CD4-positive, alpha-beta memory T cell (primary cell): ENCODE data around the gene DNAJC18. TPM values are rescaled to one million over a fixed set of nuclear protein-coding genes. Genes with fewer than 3 reads are reported as not detected.
A peak's percentile ranks its signal among the peaks of the same experiment; 100 is the strongest.

Experiments
- CTCF ChIA-PET: fragments of 350-600 bp; sonication (Branson Sonifier 250); formaldehyde crosslinking; loops from one replicate; lab custom pipeline; 2021; ENCODE audit warnings: inconsistent platforms; ENCODE audit not compliant: partially characterized antibody; lab: Charles Lee
- POLR2A ChIA-PET: fragments of 350-600 bp; sonication (Branson Sonifier 250); formaldehyde crosslinking; loops from one replicate; lab custom pipeline; 2021; ENCODE audit not compliant: partially characterized antibody; lab: Charles Lee
- DNase-seq, 5 donors: peaks; one replicate each; pipeline versions ENCODE4 v3.0.0 to v3.0.0-alpha.2; 2020 to 2022; ENCODE audit warnings: mixed read lengths in 1 of 5
- H3K27ac ChIP-seq: one replicate; pipeline ENCODE4 v1.7.0; 2013; ENCODE audit warnings: low read depth, low read length
- H3K27me3 ChIP-seq: 2 replicates; pipeline ENCODE4 v1.7.0; 2013; ENCODE audit warnings: mild to moderate bottlenecking, low read length, moderate library complexity; ENCODE audit not compliant: insufficient read depth
- H3K36me3 ChIP-seq: 2 replicates; pipeline ENCODE4 v1.7.0; 2013; ENCODE audit warnings: mild to moderate bottlenecking, low read length, moderate library complexity; ENCODE audit not compliant: insufficient read depth
- H3K4me1 ChIP-seq: 2 replicates; pipeline ENCODE4 v1.7.0; 2013; ENCODE audit warnings: mild to moderate bottlenecking, low read length, moderate library complexity; ENCODE audit not compliant: insufficient read depth
- H3K4me3 ChIP-seq, 2 donors: one replicate each; pipeline ENCODE4 v1.7.0; 2013; ENCODE audit warnings: low read length in 2 of 2, mild to moderate bottlenecking in 1 of 2
- H3K9me3 ChIP-seq, 2 donors: one replicate each; pipeline ENCODE4 v1.7.0; 2013; ENCODE audit warnings: low read length in 2 of 2, control low read depth in 1 of 2; ENCODE audit not compliant: control insufficient read depth in 1 of 2
- H3K27ac Mint-ChIP-seq, 7 donors: one replicate each; pipeline ENCODE4 v1.8.0; 2020 to 2021; ENCODE audit warnings: mixed read lengths in 7 of 7, mild to moderate bottlenecking in 6 of 7, inconsistent platforms in 3 of 7, moderate library complexity in 3 of 7
- H3K27me3 Mint-ChIP-seq, 2 donors: one replicate each; pipeline ENCODE4 v1.8.0; 2020 to 2021; ENCODE audit warnings: mixed read lengths in 2 of 2
- H3K36me3 Mint-ChIP-seq, 2 donors: one replicate each; pipeline ENCODE4 v1.8.0; 2020 to 2021; ENCODE audit warnings: mixed read lengths in 2 of 2, inconsistent platforms in 1 of 2, mild to moderate bottlenecking in 1 of 2
- H3K4me1 Mint-ChIP-seq, 4 donors: one replicate each; pipeline ENCODE4 v1.8.0; 2020 to 2021; ENCODE audit warnings: mixed read lengths in 4 of 4, mild to moderate bottlenecking in 1 of 4
- H3K4me3 Mint-ChIP-seq, 8 donors: one replicate each; pipeline ENCODE4 v1.8.0; 2020 to 2021; ENCODE audit warnings: mixed read lengths in 8 of 8, mild to moderate bottlenecking in 7 of 8, moderate library complexity in 6 of 8, inconsistent platforms in 3 of 8
- H3K9me3 Mint-ChIP-seq, 8 donors: one replicate each; pipeline ENCODE4 v1.8.0; 2020 to 2021; ENCODE audit warnings: mixed read lengths in 8 of 8, mild to moderate bottlenecking in 5 of 8, inconsistent platforms in 3 of 8, moderate library complexity in 1 of 8
- intact Hi-C: fragments of 100-400 bp; cut with micrococcal nuclease; formaldehyde crosslinking; loops from one replicate; pipeline ENCODE4 v1.15.1; 2023
- polyA plus RNA-seq, 2 donors: library from polyadenylated mRNA; unstranded; fragments of 300-500 nt; fragmentation: Illumina TruSeq; gene quantifications; one replicate each; pipeline ENCODE4 v1.2.3, GENCODE V29; 2021
- total RNA-seq, 2 experiments: library from RNA; stranded (reverse); gene quantifications; one replicate each; pipeline ENCODE4 v1.2.3, GENCODE V29; 2021

The DNAJC18 gene
- total and polyA plus RNA-seq, 4 experiments from 2014 or later, result 1.8 to 7.3 (median 6.4) TPM

GRCh38 chr5:139401546-139401945 lies 37.8 kb downstream of the DNAJC18 start:
- peaks cover 20% of the 10 kb centered on the region for H3K4me1 ChIP-seq
- DNase-seq, result no peak
- Mint-ChIP-seq H3K36me3 (peaks cover 4 to 5% of the 10 kb centered on the region in 2 donors), H3K27ac (no peak overlapping the region), H3K4me1 (peaks cover 16 to 26% (median 22%) of the 10 kb centered on the region in 4 donors), H3K27me3 (no peaks in the 10 kb centered on the region), H3K9me3 (peaks cover 0 to 2% (median 0%) of the 10 kb centered on the region in 8 donors), H3K4me3 (peak overlapping the region in 1 of 8 donors; percentile 35)
- no peak overlapping the region for H3K27ac ChIP-seq
- H3K4me3 ChIP-seq, result no peak overlapping the region
- H3K36me3 ChIP-seq, result no peaks in the 10 kb centered on the region
- ChIA-PET CTCF (interaction anchor here (1.2 to 4.3 kb wide), 3 partner anchors 10 to 151 kb away, joined by 3 to 25 read pairs (median 7); partner anchors contain the start of gene MZB1), POLR2A (interaction anchor here (1.3 to 4.7 kb wide), 2 partner anchors 9 to 108 kb away, joined by 5 to 49 read pairs; partner anchors contain the start of genes MATR3, MZB1 and PROB1)
- H3K9me3 ChIP-seq, result no peaks in the 10 kb centered on the region
- no peaks in the 10 kb centered on the region for H3K27me3 ChIP-seq
- intact Hi-C loops, result loop anchor here (5.0 to 10.0 kb wide), 3 partner anchors 204 to 824 kb away; partner anchors contain the start of genes HSPA9 and SIL1

- Histone ChIP-seq H3K27ac (no peak overlapping the region), H3K9me3 (no peaks in the 10 kb centered on the region), H3K27me3 (no peaks in the 10 kb centered on the region), H3K4me1 (peaks cover 17% of the 10 kb centered on the region), H3K36me3 (no peaks in the 10 kb centered on the region), H3K4me3 (no peak overlapping the region)
- no peak overlapping the region for H3K4me3 Mint-ChIP-seq
- DNase-seq, result no peak
- no peaks in the 10 kb centered on the region for H3K27me3 Mint-ChIP-seq
- no peak overlapping the region for H3K27ac Mint-ChIP-seq
- peaks cover 0 to 2% (median 0%) of the 10 kb centered on the region in 8 donors for H3K9me3 Mint-ChIP-seq
- ChIA-PET CTCF (no interaction called here), POLR2A (no interaction called here)
- H3K4me1 Mint-ChIP-seq, result peaks cover 16 to 25% (median 21%) of the 10 kb centered on the region in 4 donors
- peaks cover 4 to 5% of the 10 kb centered on the region in 2 donors for H3K36me3 Mint-ChIP-seq
- intact Hi-C loops, result loop anchor here (5.0 to 10.0 kb wide), 3 partner anchors 202 to 822 kb away; partner anchors contain the start of genes HSPA9 and SIL1
Measured at GRCh38 chr5:139399501-139400121, 39.7 kb downstream of the DNAJC18 start.

DNA sequence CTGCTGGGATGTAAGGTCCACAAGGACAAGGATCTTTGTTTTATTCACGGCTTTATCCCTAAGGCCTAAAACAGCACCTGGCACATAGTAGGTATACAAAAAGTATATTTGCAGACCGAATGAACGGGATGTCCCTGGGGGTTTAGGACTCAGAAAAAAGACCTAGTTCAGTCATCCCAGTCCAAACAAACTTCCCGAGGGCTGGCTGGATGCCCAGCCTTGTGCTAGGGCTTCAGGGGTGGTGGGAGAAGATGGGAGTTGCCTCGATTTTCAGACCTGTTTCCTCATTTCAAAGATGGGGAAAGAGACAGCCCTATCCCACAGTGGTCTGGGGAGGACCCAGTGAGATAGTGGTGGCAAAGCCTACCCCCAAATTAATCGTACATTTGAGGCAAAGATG lies 41.4 kb downstream of the DNAJC18 start:
- H3K4me3 ChIP-seq, result no peak overlapping the region
- Mint-ChIP-seq H3K36me3 (peaks cover 0 to 5% of the 10 kb centered on the region in 2 donors), H3K27me3 (no peaks in the 10 kb centered on the region), H3K27ac (no peak overlapping the region), H3K4me3 (no peak overlapping the region), H3K9me3 (peaks cover 0 to 2% (median 0%) of the 10 kb centered on the region in 8 donors), H3K4me1 (peaks cover 5 to 14% (median 9%) of the 10 kb centered on the region in 4 donors)
- H3K27me3 ChIP-seq, result no peaks in the 10 kb centered on the region
- no peak overlapping the region for H3K27ac ChIP-seq
- CTCF ChIA-PET, result no interaction called here
- intact Hi-C loops, result no loop called here
- H3K36me3 ChIP-seq, result no peaks in the 10 kb centered on the region
- no peak for DNase-seq
- POLR2A ChIA-PET, result no interaction called here
- H3K4me1 ChIP-seq, result peaks cover 15% of the 10 kb centered on the region
- H3K9me3 ChIP-seq, result no peaks in the 10 kb centered on the region

GRCh38 chr5:139396691-139397090 lies 42.6 kb downstream of the DNAJC18 start:
- Mint-ChIP-seq H3K27ac (no peak overlapping the region), H3K9me3 (peaks cover 0 to 2% (median 0%) of the 10 kb centered on the region in 8 donors), H3K27me3 (no peaks in the 10 kb centered on the region), H3K4me1 (peaks cover 2 to 13% (median 6%) of the 10 kb centered on the region in 4 donors), H3K4me3 (peak overlapping the region in 1 of 8 donors; percentile 47), H3K36me3 (peaks cover 0 to 5% of the 10 kb centered on the region in 2 donors)
- no peak for DNase-seq
- Histone ChIP-seq H3K9me3 (no peaks in the 10 kb centered on the region), H3K36me3 (no peaks in the 10 kb centered on the region), H3K27ac (no peak overlapping the region), H3K4me3 (no peak overlapping the region), H3K27me3 (no peaks in the 10 kb centered on the region), H3K4me1 (peaks cover 17% of the 10 kb centered on the region)
- ChIA-PET CTCF (interaction anchor here (1.6 kb wide), 1 partner anchor 55 kb away, joined by 3 read pairs; the partner anchor contains the start of gene PAIP2), POLR2A (interaction anchor here (1.5 kb wide), 1 partner anchor 103 kb away, joined by 5 read pairs; the partner anchor contains the start of gene MATR3)
- intact Hi-C loops, result no loop called here

DNA sequence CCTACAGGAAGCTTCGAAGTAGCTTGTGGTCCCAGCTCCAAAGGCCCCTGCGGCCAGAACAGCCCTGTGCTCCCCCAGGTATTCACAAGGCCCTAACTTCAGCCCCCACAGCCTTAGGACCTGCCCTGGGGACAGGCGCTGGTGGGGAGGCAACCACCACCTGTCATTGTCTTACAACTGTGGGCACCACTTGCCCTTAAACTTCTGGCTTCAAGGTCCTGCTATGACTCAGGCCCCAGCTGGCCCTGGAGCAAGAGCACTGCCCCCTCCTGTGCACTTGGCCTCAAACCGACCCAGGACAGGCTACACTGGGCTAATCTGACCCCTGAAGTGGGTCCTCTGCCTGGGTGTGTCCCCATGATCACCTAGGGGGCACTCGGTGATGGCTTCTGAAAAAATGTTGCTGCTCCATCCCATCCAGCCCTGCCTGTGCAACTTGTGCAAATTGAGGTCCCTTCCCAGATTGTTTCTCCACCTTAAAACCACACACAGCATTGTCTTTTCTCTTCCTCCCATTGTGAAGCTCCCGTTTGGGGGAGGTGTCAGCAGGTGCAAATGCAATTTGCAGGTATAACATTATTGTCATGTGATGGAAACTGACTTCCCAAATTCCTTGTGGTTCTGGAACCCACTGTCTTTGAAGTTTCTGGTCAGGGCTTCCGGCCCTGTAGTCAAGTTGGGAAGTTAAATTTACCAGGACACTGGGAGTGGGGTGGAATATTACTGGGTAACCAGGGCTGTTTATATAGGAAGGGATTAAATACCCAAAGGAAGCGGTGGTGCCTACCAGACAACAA lies 43.3 kb downstream of the DNAJC18 start:
- no peaks in the 10 kb centered on the region for H3K36me3 ChIP-seq
- Mint-ChIP-seq H3K9me3 (peaks cover 0 to 2% (median 0%) of the 10 kb centered on the region in 8 donors), H3K27ac (peak overlapping the region in 1 of 7 donors; percentile 29), H3K27me3 (no peaks in the 10 kb centered on the region), H3K36me3 (peaks cover 0 to 5% of the 10 kb centered on the region in 2 donors), H3K4me1 (peaks cover 8 to 20% (median 12%) of the 10 kb centered on the region in 4 donors), H3K4me3 (peak overlapping the region in 4 of 8 donors; percentile 6 to 57 (median 47))
- no peaks in the 10 kb centered on the region for H3K27me3 ChIP-seq
- ChIA-PET CTCF (interaction anchor here (1.1 to 1.6 kb wide), 4 partner anchors 25 to 118 kb away, joined by 3 to 4 read pairs (median 4); partner anchors contain the start of gene PAIP2), POLR2A (interaction anchor here (0.9 to 7.2 kb wide), 3 partner anchors 6 to 164 kb away, joined by 3 to 49 read pairs (median 5); partner anchors contain the start of genes MATR3 and SPATA24)
- intact Hi-C loops, result no loop called here
- no peaks in the 10 kb centered on the region for H3K9me3 ChIP-seq
- no peak overlapping the region for H3K27ac ChIP-seq
- peaks cover 23% of the 10 kb centered on the region for H3K4me1 ChIP-seq
- H3K4me3 ChIP-seq, result no peak overlapping the region
- DNase-seq, result no peak

- Histone ChIP-seq H3K4me1 (peaks cover 35% of the 10 kb centered on the region), H3K27ac (peak within 1 kb of the TSS; percentile 39), H3K4me3 (peak within 1 kb of the TSS in 1 of 2 donors; percentile 61), H3K36me3 (no peaks in the 10 kb centered on the region), H3K9me3 (no peaks in the 10 kb centered on the region), H3K27me3 (no peaks in the 10 kb centered on the region)
- POLR2A ChIA-PET, result interaction anchor here (0.7 to 7.2 kb wide), 4 partner anchors 7 to 930 kb away, joined by 3 to 49 read pairs (median 4); partner anchors contain the start of genes EGR1, MATR3 and SPATA24
- no peak for DNase-seq
- peaks cover 16 to 31% (median 22%) of the 10 kb centered on the region in 4 donors for H3K4me1 Mint-ChIP-seq
- no peaks in the 10 kb centered on the region for H3K27me3 Mint-ChIP-seq
- no peak within 1 kb of the TSS for H3K27ac Mint-ChIP-seq
- peaks cover 0 to 5% of the 10 kb centered on the region in 2 donors for H3K36me3 Mint-ChIP-seq
- H3K4me3 Mint-ChIP-seq, result peak within 1 kb of the TSS in 7 of 8 donors; percentile 43 to 94 (median 88)
- intact Hi-C loops, result loop anchor here (5.0 kb wide), 1 partner anchor 123 kb away; no protein-coding TSS in a partner anchor
- peaks cover 0 to 2% (median 0%) of the 10 kb centered on the region in 8 donors for H3K9me3 Mint-ChIP-seq
- CTCF ChIA-PET, result interaction anchor here (1.1 to 1.3 kb wide), 3 partner anchors 26 to 119 kb away, joined by 3 to 4 read pairs (median 4); no protein-coding TSS in a partner anchor
Measured at GRCh38 chr5:139394654-139395566, 44.4 kb downstream of the DNAJC18 start, which contains the start of gene PROB1. TSS of gene PROB1 (minus strand) at chr5:139395104. CDS start at chr5:139395081, 23 bp downstream.
